HG02840 (cell line): ENCODE measurements around the gene AIPL1.

Experiments
- ATAC-seq: cut with Tn5 transposase; IDR thresholded peaks from one replicate; pipeline ENCODE4 v1.9.1; 2021; ENCODE audit warnings: mild to moderate bottlenecking, moderate library complexity, moderate number of reproducible peaks; ENCODE audit not compliant: unreplicated experiment, low FRiP score

The AIPL1 gene

DNA sequence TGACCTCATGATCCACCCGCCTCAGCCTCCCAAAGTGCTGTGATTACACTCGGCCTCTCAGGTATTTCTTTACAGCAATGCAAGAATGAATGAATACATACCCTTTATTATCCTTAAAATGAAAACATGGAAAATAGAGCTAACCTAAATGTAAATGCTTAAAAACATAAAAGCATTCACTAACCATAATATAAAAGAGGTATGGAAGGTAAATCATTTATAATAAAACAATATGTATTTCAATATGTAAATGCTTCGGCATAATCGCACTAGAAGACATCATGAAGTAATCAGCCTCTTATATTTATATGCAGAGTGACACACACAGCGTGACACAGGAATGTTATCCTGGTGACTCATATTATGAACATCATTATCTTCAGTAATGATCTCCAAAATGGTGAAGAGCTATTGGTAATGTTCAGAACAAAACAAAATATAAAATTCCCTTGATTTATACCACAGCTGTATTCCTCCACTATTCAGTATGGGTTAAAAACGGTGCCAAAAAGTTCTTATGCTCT, 53.9 kb downstream of the AIPL1 start:
- no peak for ATAC-seq

GRCh38 chr17:6377906-6378305, 57.0 kb downstream of the AIPL1 start:
- no peak for ATAC-seq

DNA sequence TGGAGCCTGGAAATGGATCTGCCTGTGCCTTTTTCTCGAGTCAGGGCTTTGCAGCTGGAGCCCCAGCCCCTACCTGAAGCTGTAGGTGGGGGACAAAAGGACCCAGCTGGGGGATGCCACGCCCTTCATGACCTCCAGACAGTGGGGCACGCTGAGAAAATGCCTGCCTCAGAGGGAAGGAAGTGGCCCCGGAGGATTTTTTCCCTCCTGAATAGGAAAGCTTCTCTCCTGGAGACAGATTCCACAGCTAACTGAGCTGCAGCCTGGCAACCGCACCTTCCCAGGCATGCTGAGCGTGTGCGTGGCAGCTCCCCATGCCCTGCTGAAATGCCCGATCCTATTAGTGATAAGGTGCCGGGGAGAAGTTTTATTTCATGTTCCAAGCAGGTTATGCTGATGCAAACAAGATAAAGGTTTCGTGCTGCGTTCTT, 58.0 kb downstream of the AIPL1 start:
- ATAC-seq = no peak

DNA sequence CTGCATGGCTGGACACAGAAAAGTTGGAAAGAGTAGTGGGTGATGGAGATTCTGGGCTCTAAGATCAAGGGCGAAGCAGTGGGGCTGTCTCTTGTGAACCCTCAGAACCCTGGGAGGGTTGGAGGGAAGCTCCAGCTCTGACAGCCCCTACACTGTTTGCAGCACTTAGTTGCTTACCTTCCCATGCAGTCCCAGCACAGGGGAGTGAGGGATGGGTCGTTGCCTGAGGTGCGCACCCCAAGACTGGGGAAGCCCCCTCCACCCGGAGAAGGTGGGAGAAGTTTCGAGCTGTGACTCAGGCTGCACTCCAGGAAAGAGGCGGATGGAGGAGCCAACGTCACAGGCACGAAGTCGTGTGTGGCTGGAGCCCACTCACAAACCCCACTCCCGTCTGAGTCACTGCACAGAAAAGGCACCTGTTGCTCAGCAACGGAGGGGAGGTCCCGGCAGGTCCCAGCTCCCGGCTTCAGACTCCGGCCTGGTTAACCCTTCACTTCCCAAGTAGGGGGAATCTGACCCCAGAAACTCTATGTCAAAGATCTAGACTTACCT, 60.1 kb downstream of the AIPL1 start:
- ATAC-seq = no peak

- ATAC-seq = no peak
Observed at GRCh38 chr17:6374271-6374691, 60.6 kb downstream of the AIPL1 start.
